Gastroesophageal sphincter (tissue), 4 donors: ENCODE measurements around the gene NUAK1. TPM values are rescaled to one million over a fixed set of nuclear protein-coding genes. Genes with fewer than 3 reads are reported as not detected.

ENCODE experiments used
- ATAC-seq: fragments of 150-250 bp; one replicate; pipeline ENCODE4 v1.9.1; 2016; ENCODE audit warnings: mild to moderate bottlenecking, moderate library complexity
- H3K27ac ChIP-seq, 4 donors: fragments of 200-600 bp; sonication (generic) in 3 of 4; 1 replicate in 3 of 4; 2 replicates in 1 of 4; pipeline ENCODE4 v1.5.1; 2016 to 2019
- H3K27me3 ChIP-seq: fragments of 200-600 bp; sonication (generic); one replicate; pipeline ENCODE4 v1.5.1; 2019
- H3K36me3 ChIP-seq, 2 donors: fragments of 200-600 bp; sonication (generic); one replicate each; pipeline ENCODE4 v1.5.1; 2019; ENCODE audit warnings: control low read depth in 1 of 2
- H3K4me1 ChIP-seq, 3 donors: fragments of 200-600 bp; sonication (generic); 1 replicate in 2 of 3; 2 replicates in 1 of 3; pipeline ENCODE4 v1.5.1; 2016 to 2019; ENCODE audit warnings: control low read depth in 2 of 3
- H3K4me3 ChIP-seq, 2 donors: fragments of 200-600 bp; sonication (generic); one replicate each; pipeline ENCODE4 v1.5.1; 2019; ENCODE audit warnings: mild to moderate bottlenecking in 1 of 2, moderate library complexity in 1 of 2
- H3K9me3 ChIP-seq, 3 donors: fragments of 200-600 bp; sonication (generic); one replicate each; pipeline ENCODE4 v1.5.1; 2017 to 2019; ENCODE audit warnings: control low read depth in 2 of 3
- EP300 ChIP-seq: sonication (generic); formaldehyde crosslinking; IDR thresholded peaks from one replicate; pipeline ENCODE4 v1.6.1; 2017; ENCODE audit warnings: antibody characterized with exemption, mild to moderate bottlenecking
- POLR2A ChIP-seq, 2 donors: fragments of 450-650 bp; IDR thresholded peaks; one replicate each; pipeline ENCODE4 v1.6.1; 2017; ENCODE audit warnings: antibody characterized with exemption in 2 of 2, mild to moderate bottlenecking in 2 of 2, moderate library complexity in 1 of 2
- POLR2AphosphoS5 ChIP-seq: sonication (generic); formaldehyde crosslinking; IDR thresholded peaks from one replicate; pipeline ENCODE4 v1.6.1; 2017; ENCODE audit warnings: antibody characterized with exemption
- WGBS, 2 donors: methylation state at CpG; one replicate each; pipeline ENCODE4 v1.1.5; 2018; ENCODE audit warnings: low coverage in 1 of 2; 5-methylcytosine and 5-hydroxymethylcytosine counted together
- total RNA-seq, 4 donors: library from RNA; depleted of rRNA; stranded (reverse); fragments of >200 nt; gene quantifications; one replicate each; pipeline ENCODE4 v1.1.0, GENCODE V29; 2016
- TF ChIP-seq, protein P1 (sequence below), 4 experiments: fragments of 200-600 bp in 2 of 4; fragments of 450-650 bp in 2 of 4; sonication (generic) in 1 of 4; IDR thresholded peaks; one replicate each; pipeline ENCODE4 v1.5.1; 2017 to 2019; ENCODE audit warnings: antibody characterized with exemption in 4 of 4, mild to moderate bottlenecking in 2 of 4, moderate library complexity in 2 of 4

NUAK1 gene
- total RNA-seq, 4 donors from 2014 or later = 7.4 to 27.7 (median 10.7) TPM

DNA sequence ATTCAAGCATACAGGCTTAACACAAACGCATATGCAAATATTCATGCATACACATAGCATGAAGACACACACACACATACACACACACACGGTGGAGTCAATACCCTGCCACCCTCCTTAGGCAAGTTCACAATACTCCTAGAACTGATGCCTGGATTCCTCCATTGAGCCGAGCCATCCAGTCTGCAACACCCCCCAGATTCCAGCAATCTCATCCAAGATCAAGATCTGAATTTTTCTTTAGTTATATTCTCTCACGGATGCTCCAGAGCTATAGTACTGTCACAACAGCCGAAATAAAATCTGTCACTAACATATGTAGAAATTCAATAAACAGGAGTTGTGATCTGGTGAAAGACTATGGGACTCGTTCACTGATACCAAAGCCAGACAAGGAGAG lies 110.8 kb downstream of the NUAK1 start:
- H3K9me3 ChIP-seq = no peaks in the 10 kb centered on the region
- no peak overlapping the region for H3K4me3 ChIP-seq
- H3K27me3 ChIP-seq = no peaks in the 10 kb centered on the region
- no peaks in the 10 kb centered on the region for H3K36me3 ChIP-seq
- no peak for TF ChIP-seq POLR2A (IDR thresholded peaks at IDR 0.05)
- no peak for TF ChIP-seq POLR2AphosphoS5
- TF ChIP-seq, protein P1, sequence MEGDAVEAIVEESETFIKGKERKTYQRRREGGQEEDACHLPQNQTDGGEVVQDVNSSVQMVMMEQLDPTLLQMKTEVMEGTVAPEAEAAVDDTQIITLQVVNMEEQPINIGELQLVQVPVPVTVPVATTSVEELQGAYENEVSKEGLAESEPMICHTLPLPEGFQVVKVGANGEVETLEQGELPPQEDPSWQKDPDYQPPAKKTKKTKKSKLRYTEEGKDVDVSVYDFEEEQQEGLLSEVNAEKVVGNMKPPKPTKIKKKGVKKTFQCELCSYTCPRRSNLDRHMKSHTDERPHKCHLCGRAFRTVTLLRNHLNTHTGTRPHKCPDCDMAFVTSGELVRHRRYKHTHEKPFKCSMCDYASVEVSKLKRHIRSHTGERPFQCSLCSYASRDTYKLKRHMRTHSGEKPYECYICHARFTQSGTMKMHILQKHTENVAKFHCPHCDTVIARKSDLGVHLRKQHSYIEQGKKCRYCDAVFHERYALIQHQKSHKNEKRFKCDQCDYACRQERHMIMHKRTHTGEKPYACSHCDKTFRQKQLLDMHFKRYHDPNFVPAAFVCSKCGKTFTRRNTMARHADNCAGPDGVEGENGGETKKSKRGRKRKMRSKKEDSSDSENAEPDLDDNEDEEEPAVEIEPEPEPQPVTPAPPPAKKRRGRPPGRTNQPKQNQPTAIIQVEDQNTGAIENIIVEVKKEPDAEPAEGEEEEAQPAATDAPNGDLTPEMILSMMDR (IDR thresholded peaks at IDR 0.05) = no peak
- TF ChIP-seq EP300 = no peak
- no peak overlapping the region for H3K27ac ChIP-seq
- 94 to 100% methylated on average over 1 to 6 of the region's 6 CpGs for WGBS, 2 donors
- no peaks in the 10 kb centered on the region for H3K4me1 ChIP-seq
- ATAC-seq = no peak

DNA sequence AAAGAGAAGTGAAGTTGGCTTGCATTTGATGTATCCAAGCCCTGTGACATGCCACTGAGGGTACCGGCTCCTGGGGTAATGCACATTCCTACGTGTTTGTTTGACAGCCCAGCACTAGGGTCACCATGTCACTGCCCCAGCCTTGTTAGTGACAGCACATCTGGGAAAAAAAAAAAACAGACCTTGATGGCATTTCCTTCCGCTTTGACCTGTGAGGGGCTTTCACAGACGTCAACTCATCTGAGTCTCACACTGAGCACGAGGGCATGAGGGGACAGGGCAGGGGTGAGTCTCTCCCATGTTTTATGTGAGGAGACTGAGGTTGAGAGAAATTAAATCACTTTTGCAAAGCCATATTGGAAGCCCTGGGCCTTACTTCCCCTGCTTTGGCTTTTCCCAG lies 111.5 kb downstream of the NUAK1 start:
- H3K27ac ChIP-seq = no peak overlapping the region
- no peaks in the 10 kb centered on the region for H3K36me3 ChIP-seq
- 74 to 92% methylated on average over 2 to 3 of the region's 5 CpGs for WGBS, 2 donors
- H3K9me3 ChIP-seq = no peaks in the 10 kb centered on the region
- no peak for TF ChIP-seq POLR2A (IDR thresholded peaks at IDR 0.05)
- TF ChIP-seq EP300 = no peak
- TF ChIP-seq, protein P1 (IDR thresholded peaks at IDR 0.05) = no peak
- H3K4me1 ChIP-seq = no peaks in the 10 kb centered on the region
- no peak overlapping the region for H3K4me3 ChIP-seq
- no peak for ATAC-seq
- no peaks in the 10 kb centered on the region for H3K27me3 ChIP-seq

DNA sequence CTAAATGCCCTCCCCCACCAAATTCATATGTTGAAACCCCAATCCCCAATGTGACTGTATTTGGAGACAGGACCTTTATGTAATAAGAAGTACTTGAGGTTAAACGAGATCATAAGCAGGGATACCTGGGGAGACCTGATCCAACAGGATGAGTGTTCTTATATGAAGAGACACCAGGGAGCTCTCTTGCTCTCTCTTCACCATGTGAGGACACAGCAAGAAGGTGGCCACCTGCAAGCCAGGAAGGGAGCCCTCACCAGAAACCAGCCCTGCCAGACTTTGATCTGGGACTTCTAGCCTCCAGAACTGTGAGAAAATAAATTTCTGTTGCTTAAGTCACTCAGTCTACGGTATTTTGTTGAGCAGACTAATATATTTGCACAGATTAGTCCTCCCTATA lies 113.6 kb downstream of the NUAK1 start:
- no peak for TF ChIP-seq POLR2A (IDR thresholded peaks at IDR 0.05)
- ATAC-seq = no peak
- WGBS, 2 donors = 100% methylated on average over 1 of the region's 2 CpGs

DNA sequence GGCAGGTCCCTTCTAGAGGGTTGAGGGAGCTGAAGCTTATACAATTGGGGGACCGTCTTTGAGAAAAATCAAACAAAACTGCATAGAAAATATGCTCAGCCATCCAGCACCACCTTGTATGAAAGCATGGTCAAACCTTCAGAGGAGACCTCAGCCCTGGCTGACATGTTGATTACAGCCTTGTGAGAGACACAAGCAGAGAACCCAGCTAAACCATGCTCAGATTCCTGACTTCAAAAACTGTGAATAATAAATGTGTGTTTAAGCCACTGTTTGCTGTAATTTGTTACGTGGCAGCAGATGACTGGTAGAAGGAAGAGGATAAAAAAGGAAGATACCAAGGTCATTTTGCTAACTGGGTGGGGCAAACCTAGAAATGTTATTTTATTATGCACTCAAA lies 115.7 kb downstream of the NUAK1 start:
- Histone ChIP-seq H3K27me3 (no peaks in the 10 kb centered on the region), H3K9me3 (peaks cover 0 to 8% (median 0%) of the 10 kb centered on the region in 3 donors), H3K27ac (no peak overlapping the region), H3K4me1 (no peaks in the 10 kb centered on the region), H3K36me3 (no peaks in the 10 kb centered on the region), H3K4me3 (no peak overlapping the region)
- TF ChIP-seq POLR2A (IDR thresholded peaks at IDR 0.05) (no peak), POLR2AphosphoS5 (no peak), EP300 (no peak)
- TF ChIP-seq, protein P1 (IDR thresholded peaks at IDR 0.05) = no peak
- WGBS, 2 donors = 100% methylated on average over 2 of the region's 2 CpGs; no CpG with 5 or more reads in 1 of the 2 donors
- no peak for ATAC-seq

More for the DNA sequence above, 113.6 kb downstream of the NUAK1 start:
- H3K36me3 ChIP-seq = no peaks in the 10 kb centered on the region
- no peaks in the 10 kb centered on the region for H3K27me3 ChIP-seq
- H3K9me3 ChIP-seq = no peaks in the 10 kb centered on the region
- H3K27ac ChIP-seq = no peak overlapping the region
- H3K4me3 ChIP-seq = no peak overlapping the region
- no peaks in the 10 kb centered on the region for H3K4me1 ChIP-seq

- ATAC-seq = no peak
- Histone ChIP-seq H3K36me3 (no peaks in the 10 kb centered on the region), H3K4me1 (no peaks in the 10 kb centered on the region), H3K27me3 (no peaks in the 10 kb centered on the region), H3K27ac (no peak overlapping the region), H3K4me3 (no peak overlapping the region), H3K9me3 (peaks cover 0 to 12% (median 0%) of the 10 kb centered on the region in 3 donors)
- WGBS, 2 donors = 45 to 60% methylated on average over 2 to 5 of the region's 5 CpGs
- TF ChIP-seq EP300 = no peak
- no peak for TF ChIP-seq POLR2A (IDR thresholded peaks at IDR 0.05)
- no peak for TF ChIP-seq POLR2AphosphoS5
- TF ChIP-seq, protein P1 (IDR thresholded peaks at IDR 0.05) = no peak
Measured at GRCh38 chr12:106022568-106023012, 116.2 kb downstream of the NUAK1 start.
